ENCODE measurements around the gene MRPL20.

Gene MRPL20

DNA sequence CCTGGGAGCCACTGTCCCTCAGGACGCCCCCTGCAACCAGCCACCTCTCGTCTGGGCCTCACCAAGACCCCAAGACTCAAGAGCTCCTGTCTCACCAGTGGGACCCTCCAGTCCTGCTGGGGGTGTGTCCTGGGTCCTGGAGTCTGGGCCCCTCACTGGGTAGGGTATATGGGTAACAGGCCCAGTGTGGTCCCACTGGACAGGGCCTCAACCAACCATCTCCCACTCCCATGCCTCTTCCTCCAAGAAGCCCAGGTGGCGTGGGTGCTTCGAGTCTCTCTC lies 27.7 kb upstream of the MRPL20 start:
- Histone ChIP-seq H3K9me3 (ENCODE audit: control insufficient read depth, insufficient read depth, low read length) (no peaks in the 10 kb centered on the region), H3K27ac (ENCODE audit: low read depth, low read length) (no peak overlapping the region), H3K9me2 (replicated peaks; ENCODE audit: control insufficient read depth, low read length) (no peaks in the 10 kb centered on the region), H3K79me2 (ENCODE audit: control insufficient read depth, low read length) (no peaks in the 10 kb centered on the region), H3K36me3 (ENCODE audit: control insufficient read depth, low read length) (no peaks in the 10 kb centered on the region), H4K20me1 (ENCODE audit: control insufficient read depth, insufficient read depth, low read depth, low read length) (no peaks in the 10 kb centered on the region), H3K27me3 (ENCODE audit: control insufficient read depth, low read length) (peaks cover 36% of the 10 kb centered on the region), H3F3A (ENCODE audit: control insufficient read depth, insufficient read depth) (no peaks in the 10 kb centered on the region), H3K4me3 (ENCODE audit: low read length) (no peak overlapping the region), H3K4me2 (ENCODE audit: low read length) (no peak overlapping the region), H3K4me1 (ENCODE audit: control insufficient read depth, low read length) (0 out of 2 replicates have a peak, but pooled peaks cover 5% of the 10 kb centered on the region)
- no peak for TF ChIP-seq EZH2phosphoT487 (IDR thresholded peaks at IDR 0.05; ENCODE audit: borderline replicate concordance, low read length)
- TF ChIP-seq, protein P1, sequence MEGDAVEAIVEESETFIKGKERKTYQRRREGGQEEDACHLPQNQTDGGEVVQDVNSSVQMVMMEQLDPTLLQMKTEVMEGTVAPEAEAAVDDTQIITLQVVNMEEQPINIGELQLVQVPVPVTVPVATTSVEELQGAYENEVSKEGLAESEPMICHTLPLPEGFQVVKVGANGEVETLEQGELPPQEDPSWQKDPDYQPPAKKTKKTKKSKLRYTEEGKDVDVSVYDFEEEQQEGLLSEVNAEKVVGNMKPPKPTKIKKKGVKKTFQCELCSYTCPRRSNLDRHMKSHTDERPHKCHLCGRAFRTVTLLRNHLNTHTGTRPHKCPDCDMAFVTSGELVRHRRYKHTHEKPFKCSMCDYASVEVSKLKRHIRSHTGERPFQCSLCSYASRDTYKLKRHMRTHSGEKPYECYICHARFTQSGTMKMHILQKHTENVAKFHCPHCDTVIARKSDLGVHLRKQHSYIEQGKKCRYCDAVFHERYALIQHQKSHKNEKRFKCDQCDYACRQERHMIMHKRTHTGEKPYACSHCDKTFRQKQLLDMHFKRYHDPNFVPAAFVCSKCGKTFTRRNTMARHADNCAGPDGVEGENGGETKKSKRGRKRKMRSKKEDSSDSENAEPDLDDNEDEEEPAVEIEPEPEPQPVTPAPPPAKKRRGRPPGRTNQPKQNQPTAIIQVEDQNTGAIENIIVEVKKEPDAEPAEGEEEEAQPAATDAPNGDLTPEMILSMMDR (IDR thresholded peaks at IDR 0.05; ENCODE audit: low read depth, low read length, poor library complexity, severe bottlenecking), result no peak

DNA sequence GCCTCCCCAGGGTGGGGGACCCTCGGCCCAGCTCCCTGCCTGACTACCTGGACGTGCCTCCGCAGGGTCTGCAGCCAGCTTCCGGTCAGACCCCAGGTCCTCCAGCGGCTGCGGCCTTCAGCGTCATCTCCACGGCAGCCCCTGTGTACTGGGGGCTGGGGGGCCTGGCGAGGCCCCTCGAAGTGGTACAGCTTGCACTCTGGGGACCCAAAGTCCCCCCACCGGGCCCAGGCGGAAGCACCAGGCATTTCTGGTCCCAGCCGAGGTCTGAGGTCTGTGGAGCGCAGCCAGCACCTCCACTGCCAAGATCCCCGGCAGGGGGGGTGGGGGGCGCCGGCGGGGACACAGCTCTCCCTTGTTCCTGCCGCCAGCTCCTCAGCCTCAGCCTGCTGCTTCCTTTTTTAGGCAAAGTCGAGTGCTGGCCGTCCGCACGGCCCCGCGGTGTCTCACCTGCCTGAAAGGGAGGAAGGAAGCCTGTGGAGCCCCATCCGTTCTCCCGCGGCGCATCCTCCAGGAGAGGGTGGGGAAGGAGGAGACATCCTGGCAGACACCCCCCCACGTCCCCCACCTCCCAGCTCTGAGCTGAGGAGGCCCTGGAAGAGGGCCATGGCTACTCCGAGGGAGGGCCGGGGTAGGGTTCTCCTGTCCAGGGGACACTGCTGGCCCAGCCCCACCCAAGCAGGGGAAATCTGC lies 27.2 kb upstream of the MRPL20 start:
- Histone ChIP-seq H3K27ac (ENCODE audit: low read depth, low read length) (no peak overlapping the region), H3K4me1 (ENCODE audit: control insufficient read depth, low read length) (0 out of 2 replicates have a peak, but pooled peaks cover 5% of the 10 kb centered on the region), H3K9me3 (ENCODE audit: control insufficient read depth, insufficient read depth, low read length) (no peaks in the 10 kb centered on the region), H3K27me3 (ENCODE audit: control insufficient read depth, low read length) (peaks cover 40% of the 10 kb centered on the region), H3K4me3 (ENCODE audit: low read length) (no peak overlapping the region), H3K79me2 (ENCODE audit: control insufficient read depth, low read length) (no peaks in the 10 kb centered on the region), H3K4me2 (ENCODE audit: low read length) (no peak overlapping the region), H3F3A (ENCODE audit: control insufficient read depth, insufficient read depth) (no peaks in the 10 kb centered on the region), H3K9me2 (replicated peaks; ENCODE audit: control insufficient read depth, low read length) (no peaks in the 10 kb centered on the region), H3K36me3 (ENCODE audit: control insufficient read depth, low read length) (no peaks in the 10 kb centered on the region), H4K20me1 (ENCODE audit: control insufficient read depth, insufficient read depth, low read depth, low read length) (no peaks in the 10 kb centered on the region)
- no peak for TF ChIP-seq EZH2phosphoT487 (IDR thresholded peaks at IDR 0.05; ENCODE audit: borderline replicate concordance, low read length)

GRCh38 chr1:1433804-1434130 lies 26.7 kb upstream of the MRPL20 start:
- Histone ChIP-seq H3K4me3 (ENCODE audit: low read length) (no peak overlapping the region), H3K4me1 (ENCODE audit: control insufficient read depth, low read length) (0 out of 2 replicates have a peak, but pooled peaks cover 5% of the 10 kb centered on the region), H3F3A (ENCODE audit: control insufficient read depth, insufficient read depth) (no peaks in the 10 kb centered on the region), H3K27ac (ENCODE audit: low read depth, low read length) (no peak overlapping the region), H4K20me1 (ENCODE audit: control insufficient read depth, insufficient read depth, low read depth, low read length) (no peaks in the 10 kb centered on the region), H3K79me2 (ENCODE audit: control insufficient read depth, low read length) (no peaks in the 10 kb centered on the region), H3K27me3 (ENCODE audit: control insufficient read depth, low read length) (peaks cover 40% of the 10 kb centered on the region), H3K9me3 (ENCODE audit: control insufficient read depth, insufficient read depth, low read length) (no peaks in the 10 kb centered on the region), H3K9me2 (replicated peaks; ENCODE audit: control insufficient read depth, low read length) (no peaks in the 10 kb centered on the region), H3K36me3 (ENCODE audit: control insufficient read depth, low read length) (no peaks in the 10 kb centered on the region), H3K4me2 (ENCODE audit: low read length) (no peak overlapping the region)
- no peak for TF ChIP-seq EZH2phosphoT487 (IDR thresholded peaks at IDR 0.05; ENCODE audit: borderline replicate concordance, low read length)
- TF ChIP-seq, protein P1 (IDR thresholded peaks at IDR 0.05; ENCODE audit: low read depth, low read length, poor library complexity, severe bottlenecking), result no peak

GRCh38 chr1:1432951-1433803 lies 26.1 kb upstream of the MRPL20 start:
- peaks cover 40% of the 10 kb centered on the region for H3K27me3 ChIP-seq (ENCODE audit: control insufficient read depth, low read length)
- no peaks in the 10 kb centered on the region for H3K9me3 ChIP-seq (ENCODE audit: control insufficient read depth, insufficient read depth, low read length)
- no peaks in the 10 kb centered on the region for H4K20me1 ChIP-seq (ENCODE audit: control insufficient read depth, insufficient read depth, low read depth, low read length)
- 0 out of 2 replicates have a peak, but pooled peaks cover 5% of the 10 kb centered on the region for H3K4me1 ChIP-seq (ENCODE audit: control insufficient read depth, low read length)
- no peak overlapping the region for H3K4me2 ChIP-seq (ENCODE audit: low read length)
- no peaks in the 10 kb centered on the region for H3K36me3 ChIP-seq (ENCODE audit: control insufficient read depth, low read length)
- no peak overlapping the region for H3K27ac ChIP-seq (ENCODE audit: low read depth, low read length)
- no peak for TF ChIP-seq EZH2phosphoT487 (IDR thresholded peaks at IDR 0.05; ENCODE audit: borderline replicate concordance, low read length)
- TF ChIP-seq, protein P1 (IDR thresholded peaks at IDR 0.05; ENCODE audit: low read depth, low read length, poor library complexity, severe bottlenecking), result no peak
- H3K9me2 ChIP-seq (replicated peaks; ENCODE audit: control insufficient read depth, low read length), result no peaks in the 10 kb centered on the region
- H3F3A ChIP-seq (ENCODE audit: control insufficient read depth, insufficient read depth), result no peaks in the 10 kb centered on the region
- H3K4me3 ChIP-seq (ENCODE audit: low read length), result no peak overlapping the region
- no peaks in the 10 kb centered on the region for H3K79me2 ChIP-seq (ENCODE audit: control insufficient read depth, low read length)
